HEK293 (cell line): ENCODE measurements around the gene DNAJB14.

Experiments used
- CTCF ChIA-PET: fragments of 350-600 bp; formaldehyde crosslinking; extraction: SDS; loops from one replicate; lab custom pipeline; 2021; ENCODE audit warnings: antibody characterized with exemption; lab: Yijun Ruan, JAX
- POLR2A ChIA-PET: fragments of 300-600 bp; formaldehyde crosslinking; extraction: SDS; loops from one replicate; lab custom pipeline; 2020; ENCODE audit warnings: antibody characterized with exemption, inconsistent platforms; lab: Yijun Ruan, JAX
- H3K27ac ChIP-seq: fragments of 200-500 bp; sonication (Bioruptor generic); 2 replicates; pipeline ENCODE4 v1.5.1; 2014; ENCODE audit warnings: low read depth, low read length, control low read depth, inconsistent platforms; ENCODE audit errors: extremely low read depth
- H3K36me3 ChIP-seq, 2 experiments: fragments of 200-500 bp in 1 of 2; sonication (Bioruptor generic) in 1 of 2; 1 replicate in 1 of 2; 2 replicates in 1 of 2; pipeline ENCODE4 v1.5.1; 2014 to 2017; ENCODE audit warnings: inconsistent platforms in 2 of 2, low read length in 2 of 2; ENCODE audit not compliant: control insufficient read depth in 2 of 2, insufficient read depth in 1 of 2
- H3K4me1 ChIP-seq: fragments of 200-500 bp; sonication (Bioruptor generic); 2 replicates; pipeline ENCODE4 v1.5.1; 2014; ENCODE audit warnings: mild to moderate bottlenecking, low read length, inconsistent platforms; ENCODE audit not compliant: control insufficient read depth, insufficient read depth
- H3K4me3 ChIP-seq: 2 replicates; pipeline ENCODE4 v1.5.1; 2011; ENCODE audit warnings: low read depth, mild to moderate bottlenecking, control low read depth, low read length, moderate library complexity
- H3K9me3 ChIP-seq: fragments of 200-500 bp; sonication (Bioruptor generic); 2 replicates; pipeline ENCODE4 v1.5.1; 2014; ENCODE audit warnings: low read depth, low read length, inconsistent platforms; ENCODE audit not compliant: control insufficient read depth, insufficient read depth
- PRDM1 ChIP-seq: fragments of 450-650 bp; formaldehyde crosslinking; IDR thresholded peaks from 2 replicates; pipeline ENCODE4; 2016; ENCODE audit warnings: missing biosample characterization, missing genetic modification characterization
- PRDM10 ChIP-seq: fragments of 450-650 bp; formaldehyde crosslinking; IDR thresholded peaks from 2 replicates; pipeline ENCODE4 v1.5.1; 2016; ENCODE audit warnings: missing biosample characterization, missing genetic modification characterization
- TRIM28 ChIP-seq: IDR thresholded peaks from 2 replicates; pipeline ENCODE4 v1.6.1; 2011; ENCODE audit warnings: low read length, control low read depth, borderline replicate concordance
- ZBTB44 ChIP-seq: fragments of 450-650 bp; IDR thresholded peaks from 2 replicates; pipeline ENCODE4 v1.5.1; 2018; ENCODE audit warnings: missing biosample characterization, mild to moderate bottlenecking, missing genetic modification characterization
- ZBTB49 ChIP-seq: fragments of 450-650 bp; formaldehyde crosslinking; IDR thresholded peaks from 2 replicates; pipeline ENCODE4 v1.5.1; 2016; ENCODE audit warnings: missing biosample characterization, missing genetic modification characterization, low read depth
- ZFP41 ChIP-seq: fragments of 450-650 bp; formaldehyde crosslinking; IDR thresholded peaks from 2 replicates; pipeline ENCODE4 v1.5.1; 2016; ENCODE audit warnings: missing biosample characterization, missing genetic modification characterization, borderline replicate concordance
- ZNF121 ChIP-seq: fragments of 450-650 bp; formaldehyde crosslinking; IDR thresholded peaks from 2 replicates; pipeline ENCODE4 v1.5.1; 2016; ENCODE audit warnings: missing biosample characterization, missing genetic modification characterization
- ZNF280D ChIP-seq: fragments of 450-650 bp; formaldehyde crosslinking; IDR thresholded peaks from 2 replicates; pipeline ENCODE4 v1.5.1; 2016; ENCODE audit warnings: missing biosample characterization, missing genetic modification characterization
- ZNF341 ChIP-seq: fragments of 450-650 bp; formaldehyde crosslinking; IDR thresholded peaks from 2 replicates; pipeline ENCODE4; 2016; ENCODE audit warnings: low read depth, missing biosample characterization, missing genetic modification characterization
- ZNF398 ChIP-seq: fragments of 450-650 bp; formaldehyde crosslinking; IDR thresholded peaks from 2 replicates; pipeline ENCODE4 v1.5.1; 2017; ENCODE audit warnings: missing biosample characterization, missing genetic modification characterization
- ZNF48 ChIP-seq: fragments of 450-650 bp; formaldehyde crosslinking; IDR thresholded peaks from 2 replicates; pipeline ENCODE4 v1.5.1; 2016; ENCODE audit warnings: missing biosample characterization, missing genetic modification characterization
- ZNF561 ChIP-seq: fragments of 450-650 bp; IDR thresholded peaks from 2 replicates; pipeline ENCODE4 v1.5.1; 2018; ENCODE audit warnings: missing biosample characterization, missing genetic modification characterization, borderline replicate concordance
- ZNF664 ChIP-seq: fragments of 450-650 bp; formaldehyde crosslinking; IDR thresholded peaks from 2 replicates; pipeline ENCODE4 v1.5.1; 2016; ENCODE audit warnings: missing biosample characterization, missing genetic modification characterization
- ZXDB ChIP-seq: fragments of 450-650 bp; formaldehyde crosslinking; IDR thresholded peaks from 2 replicates; pipeline ENCODE4 v1.5.1; 2016; ENCODE audit warnings: missing biosample characterization, missing genetic modification characterization

The DNAJB14 gene

GRCh38 chr4:99947608-99948007 is 1.2 kb upstream of the DNAJB14 start:
- peak overlapping the region; percentile 15; the same call in 1 of the 2 replicates for H3K4me3 ChIP-seq

GRCh38 chr4:99947190-99947578 is 766 bp upstream of the DNAJB14 start:
- TF ChIP-seq ZNF48 (tag by site-specific recombination): no peak
- peak; percentile 47; the same call in 1 of the 2 replicates for TF ChIP-seq PRDM1 (tag by site-specific recombination)
- 0 out of 2 replicates have a peak, but pooled peaks have one; percentile 23 for TF ChIP-seq ZXDB
- no peak for TF ChIP-seq ZNF121
- no peak for TF ChIP-seq ZNF398
- TF ChIP-seq PRDM10 (tag by site-specific recombination): 0 out of 2 replicates have a peak, but pooled peaks have one; percentile 13
- 0 out of 2 replicates have a peak, but pooled peaks have one; percentile 42 for TF ChIP-seq ZBTB44 (tag by site-specific recombination)
- no peak for TF ChIP-seq ZNF561 (tag by site-specific recombination)
- Histone ChIP-seq H3K9me3 (no peaks in the 10 kb centered on the region), H3K4me1 (no peaks in the 10 kb centered on the region), H3K36me3 (peaks cover 3 to 40% of the 10 kb centered on the region in 2 experiments; a peak in 1 of 3 replicates), H3K27ac (peak overlapping the region; percentile 76), H3K4me3 (no peak overlapping the region; the same call in 1 of the 2 replicates)
- ChIA-PET POLR2A (interaction anchor here (1.0 to 1.5 kb wide), 3 partner anchors 21 to 384 kb away, joined by 3 to 9 read pairs (median 6); partner anchors contain the start of genes LAMTOR3 and TRMT10A), CTCF (interaction anchor here (2.0 kb wide), 1 partner anchor 139 kb away, joined by 4 read pairs; no protein-coding TSS in a partner anchor)

More at GRCh38 chr4:99947608-99948007, 1.2 kb upstream of the DNAJB14 start:
- Histone ChIP-seq H3K9me3 (no peaks in the 10 kb centered on the region), H3K4me1 (no peaks in the 10 kb centered on the region), H3K27ac (peak overlapping the region; percentile 76; the same call in 1 of the 2 replicates), H3K36me3 (peaks cover 3 to 40% of the 10 kb centered on the region in 2 experiments; a peak in 1 of 3 replicates)
- peak; percentile 53; the same call in 1 of the 2 replicates for TF ChIP-seq ZNF664 (tag by site-specific recombination)
- TF ChIP-seq ZNF341: peak; percentile 64
- no peak for TF ChIP-seq ZNF280D (tag by site-specific recombination)
- no peak for TF ChIP-seq ZFP41
- TF ChIP-seq TRIM28: no peak
- TF ChIP-seq ZBTB49 (tag by site-specific recombination): no peak
- POLR2A ChIA-PET: interaction anchor here (1.0 to 1.5 kb wide), 2 partner anchors 21 to 53 kb away, joined by 3 to 9 read pairs; partner anchors contain the start of gene LAMTOR3
- CTCF ChIA-PET: interaction anchor here (0.6 to 2.0 kb wide), 2 partner anchors 139 to 1369 kb away, joined by 3 to 4 read pairs; no protein-coding TSS in a partner anchor
